H1 (cell line): Measurements from ENCODE around the gene TRNAU1AP.

Source experiments
- CBX5 ChIP-seq: fragments of 300-800, 300-1000 bp; sonication (generic); IDR thresholded peaks from 2 replicates; pipeline ENCODE4 v1.7.1; 2016; ENCODE audit warnings: antibody characterized with exemption, low read length, low read depth
- EZH2 ChIP-seq: fragments of 200-600 bp; sonication (generic); IDR thresholded peaks from 2 replicates; pipeline ENCODE4 v1.7.1; 2012; ENCODE audit warnings: low read depth, mild to moderate bottlenecking, moderate library complexity, low read length, inconsistent platforms; ENCODE audit not compliant: severe bottlenecking
- FOSL1 ChIP-seq: IDR thresholded peaks from 2 replicates; pipeline ENCODE4 v1.6.1; 2011; ENCODE audit warnings: mild to moderate bottlenecking, low read depth, low read length, moderate library complexity; ENCODE audit not compliant: insufficient read depth
- RAD21 ChIP-seq, 2 experiments: IDR thresholded peaks in 1 of 2; conservative IDR thresholded peaks in 1 of 2; 2 replicates each; pipeline ENCODE4 v1.6.1; 2011; ENCODE audit warnings: low read depth in 2 of 2, low read length in 2 of 2, improper control_type of control experiment in 1 of 2, inconsistent platforms in 1 of 2, mild to moderate bottlenecking in 1 of 2, moderate library complexity in 1 of 2

GRCh38 chr1:28579401-28579800 lies 26.5 kb downstream of the TRNAU1AP start:
- no peak for TF ChIP-seq CBX5
- TF ChIP-seq FOSL1: no peak
- no peak for TF ChIP-seq RAD21 (IDR thresholded peaks at IDR 0.05 in 1 of 2, conservative IDR thresholded peaks at IDR 0.05 in 1 of 2; ENCODE audit: low read depth in 2 of 2, low read length in 2 of 2)
- no peak for TF ChIP-seq EZH2
